HG03565 (cell line): ENCODE measurements around the gene ATG13.

Experiments
- ATAC-seq: cut with Tn5 transposase; IDR thresholded peaks from one replicate; pipeline ENCODE4 v1.9.1; 2021; ENCODE audit warnings: mild to moderate bottlenecking, moderate library complexity; ENCODE audit not compliant: unreplicated experiment

The ATG13 gene

GRCh38 chr11:46674463-46675287, 57.3 kb downstream of the ATG13 start:
- ATAC-seq, result no peak

GRCh38 chr11:46675288-46675851, 58.0 kb downstream of the ATG13 start:
- ATAC-seq, result no peak

- ATAC-seq, result no peak
These were observed 58.6 kb downstream of the ATG13 start for GRCh38 chr11:46675949-46676348.

- no peak for ATAC-seq
These were observed 59.2 kb downstream of the ATG13 start for GRCh38 chr11:46676436-46677158.

GRCh38 chr11:46677169-46677568, 59.8 kb downstream of the ATG13 start:
- no peak for ATAC-seq

- ATAC-seq, result no peak
These were observed 60.8 kb downstream of the ATG13 start for GRCh38 chr11:46677991-46678740.

- no peak for ATAC-seq
These were observed 61.4 kb downstream of the ATG13 start for GRCh38 chr11:46678741-46679130.

- ATAC-seq, result no peak
These were observed 62.1 kb downstream of the ATG13 start for GRCh38 chr11:46679241-46680163.

GRCh38 chr11:46680164-46680760, 62.9 kb downstream of the ATG13 start:
- no peak for ATAC-seq

GRCh38 chr11:46680815-46681214, 63.5 kb downstream of the ATG13 start:
- no peak for ATAC-seq

- ATAC-seq, result no peak
These were observed 64.5 kb downstream of the ATG13 start for GRCh38 chr11:46681814-46682213.

GRCh38 chr11:46682773-46683752, 65.7 kb downstream of the ATG13 start:
- ATAC-seq, result no peak

- ATAC-seq, result no peak
These were observed 67.0 kb downstream of the ATG13 start for GRCh38 chr11:46684367-46684766.

GRCh38 chr11:46686886-46687795, 69.8 kb downstream of the ATG13 start:
- ATAC-seq, result no peak

GRCh38 chr11:46690702-46691101, 73.3 kb downstream of the ATG13 start:
- no peak for ATAC-seq

- ATAC-seq, result no peak
These were observed 75.1 kb downstream of the ATG13 start for GRCh38 chr11:46692450-46692849.

- ATAC-seq, result no peak
These were observed 76.3 kb downstream of the ATG13 start for GRCh38 chr11:46693597-46694012.

GRCh38 chr11:46694072-46694471, 76.7 kb downstream of the ATG13 start:
- ATAC-seq, result no peak
